Measurements from ENCODE around the gene ZNF785.

Gene ZNF785

GRCh38 chr16:30581457-30581856, 4.0 kb downstream of the ZNF785 start:
- no peak for TF ChIP-seq CTCF (IDR thresholded peaks at IDR 0.05; ENCODE audit: low read depth, low read length)
- no peak for DNase-seq (ENCODE audit: extremely low read depth, low read depth)

DNA sequence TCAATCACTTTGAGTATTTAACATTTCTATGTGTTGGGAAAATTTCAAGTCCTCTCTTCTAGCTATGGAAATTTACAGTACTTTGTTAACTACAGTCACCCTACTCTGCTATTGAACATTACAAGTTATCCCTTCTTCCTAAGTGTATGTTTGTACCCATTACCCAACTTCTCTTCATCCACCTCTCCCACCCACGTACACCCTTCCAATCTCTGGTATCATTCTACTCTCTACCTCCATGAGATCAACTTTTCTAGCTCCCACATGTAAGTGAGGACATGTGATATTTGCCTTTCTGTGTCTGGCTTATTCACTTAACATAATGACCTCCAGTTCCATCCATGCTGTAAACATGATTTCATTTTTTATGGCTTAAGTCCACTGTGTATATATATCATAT, 10.8 kb downstream of the ZNF785 start:
- no peak for DNase-seq (ENCODE audit: extremely low read depth, low read depth)
- TF ChIP-seq CTCF (IDR thresholded peaks at IDR 0.05; ENCODE audit: low read depth, low read length) = no peak

GRCh38 chr16:30571445-30572322, 13.8 kb downstream of the ZNF785 start, which contains the start of gene ZNF688:
Gene ZNF688, minus strand, starts transcription at chr16:30571714. Its CDS starts 85 bp downstream, at chr16:30571629.
- peak; percentile 95 for DNase-seq (ENCODE audit: extremely low read depth, low read depth)
- TF ChIP-seq CTCF (IDR thresholded peaks at IDR 0.05; ENCODE audit: low read depth, low read length) = no peak

GRCh38 chr16:30570636-30571444, 14.7 kb downstream of the ZNF785 start:
- no peak for DNase-seq (ENCODE audit: extremely low read depth, low read depth)

GRCh38 chr16:30569746-30570635, 15.5 kb downstream of the ZNF785 start:
- no peak for TF ChIP-seq CTCF (IDR thresholded peaks at IDR 0.05; ENCODE audit: low read depth, low read length)
- DNase-seq (ENCODE audit: extremely low read depth, low read depth) = no peak

More at GRCh38 chr16:30570636-30571444, 14.7 kb downstream of the ZNF785 start:
- TF ChIP-seq CTCF (IDR thresholded peaks at IDR 0.05; ENCODE audit: low read depth, low read length) = no peak

DNA sequence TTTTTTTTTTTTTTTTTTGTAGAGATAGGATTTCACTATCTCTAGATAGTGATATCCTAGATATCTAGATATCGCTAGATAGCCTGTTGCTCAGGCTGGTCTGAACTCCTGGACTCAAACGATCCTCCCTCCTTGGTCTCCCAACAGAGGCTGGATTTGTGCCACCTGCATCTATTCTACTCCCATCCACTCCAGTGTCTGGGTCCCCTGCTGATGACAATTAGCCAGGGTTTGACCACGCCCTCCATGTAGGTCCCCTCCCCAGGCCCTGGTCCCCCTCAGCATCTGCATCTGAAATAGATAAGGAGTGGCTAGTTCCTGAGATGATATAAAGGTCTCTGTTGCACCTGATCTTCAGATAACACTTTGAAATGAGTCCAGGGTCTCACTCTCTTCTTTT, 16.2 kb downstream of the ZNF785 start:
- TF ChIP-seq CTCF (IDR thresholded peaks at IDR 0.05; ENCODE audit: low read depth, low read length) = no peak
- no peak for DNase-seq (ENCODE audit: extremely low read depth, low read depth)
